HG03097 (cell line): ENCODE results near the gene RAB40B.

Source experiments
- ATAC-seq: cut with Tn5 transposase; IDR thresholded peaks from one replicate; pipeline ENCODE4 v1.9.1; 2021; ENCODE audit not compliant: unreplicated experiment, low FRiP score

RAB40B gene

DNA sequence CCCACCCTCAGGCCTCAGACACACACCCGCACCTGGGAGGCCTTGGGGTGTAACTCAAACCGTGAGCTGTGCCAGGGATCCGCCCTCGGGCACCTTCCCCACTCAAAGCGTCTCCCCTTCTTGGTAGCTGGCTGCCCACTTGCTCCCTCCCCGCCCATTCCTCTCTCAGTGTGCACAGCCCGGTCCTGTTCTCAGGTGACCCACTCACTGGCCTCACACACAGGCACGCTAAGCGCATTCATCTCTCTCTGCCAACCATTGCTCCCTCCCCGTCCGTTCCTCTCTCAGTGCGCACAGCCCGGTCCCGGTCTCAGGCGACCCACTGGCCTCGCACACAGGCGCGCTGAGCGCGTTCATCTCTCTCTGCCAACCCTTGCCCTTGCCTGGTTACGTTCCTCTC is 71.1 kb downstream of the RAB40B start:
- ATAC-seq, result no peak

DNA sequence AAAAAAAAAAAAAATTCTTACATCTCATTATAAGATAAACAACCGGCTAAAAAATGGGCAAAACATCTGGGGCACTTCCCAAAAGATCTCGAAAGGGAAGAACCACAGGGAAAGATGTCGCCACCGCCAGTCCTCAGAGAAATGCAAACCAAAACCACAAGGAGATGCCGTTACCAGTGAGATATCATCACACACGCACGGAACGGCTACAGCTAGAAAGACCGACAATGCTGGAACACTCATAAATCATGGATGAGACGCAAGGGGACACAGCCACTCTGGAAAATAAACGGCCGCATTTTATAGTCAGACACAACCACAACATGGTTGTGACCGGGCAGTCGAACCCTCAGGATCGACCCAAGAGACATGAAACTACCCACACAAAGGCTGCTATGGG is 74.8 kb downstream of the RAB40B start:
- no peak for ATAC-seq

- no peak for ATAC-seq
Observed at GRCh38 chr17:82619641-82620040, 78.9 kb downstream of the RAB40B start.

DNA sequence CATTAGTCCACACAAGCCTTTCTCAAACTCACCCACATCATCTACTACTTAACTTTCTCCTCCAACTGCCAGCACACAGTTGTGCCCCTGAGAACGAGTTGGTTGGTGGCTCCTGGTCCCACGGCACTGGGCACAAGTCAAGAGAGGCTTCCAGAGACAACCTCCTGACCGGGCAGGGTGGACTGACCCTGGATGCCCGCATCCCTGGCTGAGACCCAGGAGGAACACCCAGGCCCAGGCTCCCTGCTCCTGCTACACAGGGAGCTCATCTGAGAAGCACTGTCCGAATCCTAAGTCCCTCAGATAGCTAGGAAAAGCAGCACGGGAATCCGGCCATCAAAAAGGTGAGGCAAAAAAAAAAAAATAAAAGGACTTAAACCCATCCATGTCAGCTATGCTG is 79.3 kb downstream of the RAB40B start:
- no peak for ATAC-seq

DNA sequence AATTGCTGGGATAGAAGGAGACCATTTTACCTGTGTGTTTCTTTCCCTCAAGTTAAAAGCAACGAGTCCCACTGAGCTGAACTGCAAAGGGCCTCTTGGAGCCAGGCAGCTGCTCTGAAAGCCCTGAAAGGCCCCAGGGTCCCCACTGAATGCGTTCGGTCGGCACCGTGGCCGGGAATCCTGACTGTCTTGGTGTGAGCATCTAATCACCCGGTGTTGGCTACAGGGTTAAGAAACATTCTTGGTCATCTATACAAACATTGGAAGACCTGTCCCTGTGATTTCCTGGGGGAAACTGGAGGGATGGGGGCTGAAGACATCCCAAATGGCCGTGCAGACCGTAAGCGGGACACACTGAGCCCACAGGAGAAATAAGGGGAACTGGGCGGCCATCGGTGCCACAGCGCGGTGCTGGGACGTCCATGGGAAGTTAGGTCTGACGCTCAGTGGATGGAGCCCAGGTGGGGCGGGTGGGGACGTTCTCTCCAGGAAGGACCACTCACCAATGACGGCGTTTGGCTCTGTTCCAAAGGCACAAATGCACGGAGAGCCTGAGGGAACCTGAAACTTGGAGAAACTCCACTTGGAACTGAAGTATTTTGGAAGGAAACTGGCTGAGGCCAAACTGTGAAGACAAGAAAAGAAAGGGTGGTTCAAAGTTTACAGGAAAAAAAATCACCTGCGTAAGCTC is 82.3 kb downstream of the RAB40B start:
- no peak for ATAC-seq

DNA sequence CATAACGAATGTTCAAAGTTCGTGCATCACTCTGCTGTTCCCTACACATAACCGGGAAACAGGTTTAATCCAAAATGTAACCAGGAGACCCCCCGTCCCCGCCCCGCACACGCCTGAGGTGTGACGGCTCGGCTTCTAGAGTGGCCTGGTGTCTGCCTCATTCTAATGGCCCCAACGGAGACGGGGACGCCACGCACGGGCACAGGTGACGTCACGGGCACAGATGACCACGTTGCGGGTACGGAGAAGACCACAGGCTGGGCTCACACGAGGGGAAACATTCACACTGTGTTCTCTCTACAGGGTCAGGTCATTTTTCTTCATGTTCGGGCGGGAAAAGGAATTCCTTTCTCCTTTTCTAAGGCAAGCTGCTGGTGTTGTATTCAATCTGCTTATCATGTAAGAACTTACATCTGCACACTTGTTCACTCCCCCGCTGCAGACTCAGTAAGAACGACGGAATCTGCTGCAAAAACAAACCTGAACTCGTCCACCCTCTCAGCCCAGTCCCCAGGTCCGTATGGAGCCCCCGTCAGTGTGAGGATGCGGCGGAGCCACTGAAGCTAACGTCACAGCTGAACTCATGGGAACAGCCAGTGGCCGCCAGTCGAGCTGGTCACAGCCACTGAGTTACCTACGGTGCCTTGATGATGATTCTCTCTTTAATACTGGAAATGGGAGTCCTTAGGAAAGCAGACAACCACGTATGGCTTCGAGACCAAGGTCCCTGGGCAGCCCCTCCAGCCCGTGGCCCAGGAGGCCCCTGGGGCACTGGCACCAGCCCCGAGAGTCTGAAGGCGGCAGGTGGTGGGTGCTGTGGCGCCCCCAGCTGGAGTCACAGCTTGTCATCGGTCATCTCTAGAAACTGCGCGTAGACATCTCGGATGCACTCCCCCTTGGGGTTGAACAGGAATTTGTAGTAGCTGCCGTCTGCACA is 83.1 kb downstream of the RAB40B start:
- ATAC-seq, result no peak

DNA sequence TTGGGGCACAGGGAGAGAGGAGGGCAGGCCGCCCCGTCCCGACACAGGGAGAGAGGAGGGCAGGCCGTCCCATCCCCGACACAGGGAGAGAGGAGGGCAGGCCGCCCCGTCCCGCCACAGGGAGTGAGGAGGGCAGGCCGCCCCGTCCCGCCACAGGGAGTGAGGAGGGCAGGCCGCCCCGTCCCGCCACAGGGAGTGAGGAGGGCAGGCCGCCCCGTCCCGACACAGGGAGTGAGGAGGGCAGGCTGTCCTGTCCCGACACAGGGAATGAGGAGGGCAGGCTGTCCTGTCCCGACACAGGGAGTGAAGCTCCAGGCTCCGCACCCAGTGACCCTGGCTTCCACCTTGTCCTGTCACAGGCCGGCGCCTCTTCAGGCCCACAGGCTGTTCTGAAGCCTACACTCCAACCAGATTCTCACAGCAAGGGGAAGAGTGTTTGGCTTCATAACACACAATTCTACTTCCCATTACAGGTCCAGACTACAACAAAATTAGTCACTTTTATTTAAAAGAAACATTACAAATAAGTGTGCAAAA is 84.3 kb downstream of the RAB40B start:
- ATAC-seq, result no peak

DNA sequence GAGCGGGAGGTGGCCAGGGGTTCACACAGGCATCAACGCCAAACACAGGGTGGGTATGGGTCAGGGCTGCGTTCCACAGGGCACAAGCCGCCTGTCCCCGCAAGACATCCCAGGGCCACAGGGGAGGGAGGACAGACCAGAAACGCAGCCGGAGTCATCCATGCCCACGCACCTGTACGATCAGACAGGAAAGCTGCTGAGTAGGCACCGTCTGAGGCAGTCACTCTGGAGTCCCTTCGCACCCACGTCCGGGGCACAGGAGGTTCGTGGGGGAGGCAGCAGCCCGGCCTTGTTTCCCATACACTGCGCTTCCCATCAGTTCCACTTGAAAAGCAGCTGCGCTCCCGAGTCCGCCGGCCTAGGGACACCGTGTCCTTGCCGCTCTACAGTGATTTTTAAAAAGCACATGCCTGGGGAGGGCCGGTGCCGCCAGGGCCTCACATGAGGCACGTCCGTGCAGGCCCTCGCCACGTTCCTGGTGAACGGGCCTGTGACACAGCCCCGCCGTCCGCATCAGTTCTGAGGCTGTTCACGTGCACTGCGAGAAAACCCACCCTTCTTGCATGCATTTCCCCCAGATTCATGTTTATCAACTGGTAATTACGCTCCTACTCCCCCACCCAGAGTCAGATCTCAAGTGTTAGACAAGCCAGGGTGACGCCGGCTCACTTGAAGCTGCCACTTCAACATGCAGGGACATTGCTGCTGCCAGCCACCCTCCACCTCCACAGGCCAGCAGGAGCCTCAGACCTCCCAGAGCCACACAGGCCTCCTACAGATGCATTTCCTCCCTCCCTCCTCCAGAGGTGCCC is 85.0 kb downstream of the RAB40B start:
- ATAC-seq, result no peak

GRCh38 chr17:82611140-82612058 is 87.1 kb downstream of the RAB40B start:
- ATAC-seq, result no peak

- no peak for ATAC-seq
Observed at GRCh38 chr17:82609655-82610054, 88.8 kb downstream of the RAB40B start.

DNA sequence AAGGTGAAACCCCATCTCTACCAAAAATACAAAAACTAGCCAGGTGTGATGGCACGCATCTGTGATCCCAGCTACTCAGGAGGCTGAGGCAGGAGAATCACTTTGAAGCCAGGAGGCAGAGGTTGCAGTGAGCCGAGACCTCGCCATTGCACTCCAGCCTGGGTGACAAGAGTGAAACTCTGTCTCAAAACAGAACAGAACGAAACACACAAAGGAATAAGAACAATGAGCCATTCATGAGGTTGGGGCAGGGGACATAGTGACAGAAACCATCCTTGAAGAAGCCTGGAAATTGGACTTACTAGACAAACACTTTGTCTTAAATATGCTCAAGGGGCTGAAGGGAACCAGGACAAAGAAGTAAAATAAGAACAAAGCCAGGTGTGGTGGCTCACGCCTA is 89.7 kb downstream of the RAB40B start:
- ATAC-seq, result no peak

DNA sequence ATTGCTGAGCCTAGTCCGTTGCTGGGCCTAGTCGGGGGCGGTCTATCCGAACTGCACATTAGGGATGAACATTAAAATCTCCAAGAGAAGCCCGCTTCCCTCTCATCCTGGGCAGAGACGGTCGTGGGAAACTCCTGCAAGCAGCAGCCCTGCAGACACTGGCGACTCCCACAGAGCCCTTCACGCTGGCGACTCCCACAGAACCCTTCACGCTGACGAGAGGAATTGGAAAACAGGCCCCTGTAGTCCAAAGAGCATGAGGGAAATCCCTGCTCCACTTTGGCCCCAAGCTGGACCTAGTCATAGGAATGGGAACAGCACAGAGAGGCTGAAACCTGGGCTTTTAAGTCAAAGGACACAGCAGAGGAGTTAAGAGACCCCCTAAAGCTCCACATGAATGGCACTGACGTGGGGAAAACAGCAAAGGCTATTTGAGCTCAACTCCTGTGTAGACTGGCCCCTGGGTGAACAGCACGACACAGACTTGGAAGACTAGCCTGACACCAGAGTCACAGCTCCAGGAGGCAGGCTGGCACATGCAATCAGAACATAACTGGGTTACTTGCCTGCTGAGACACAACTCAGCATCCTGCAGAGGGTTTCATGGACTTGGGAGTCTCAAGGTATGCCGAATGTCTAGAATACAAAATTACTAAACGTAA is 92.4 kb downstream of the RAB40B start:
- ATAC-seq, result no peak
